ENCODE measurements around the gene GADL1. TPM values are rescaled to one million over a fixed set of nuclear protein-coding genes. Genes with fewer than 3 reads are reported as not detected.

Gene GADL1
- total RNA-seq, 2 experiments from 2014 or later, result not detected

GRCh38 chr3:30676424-30677346 is 217.8 kb downstream of the GADL1 start:
- POLR2A ChIA-PET, result interaction anchor here (0.6 to 2.4 kb wide), 7 partner anchors 9 to 328 kb away, joined by 3 to 10 read pairs (median 3); partner anchors contain the start of gene TGFBR2
- no peak for TF ChIP-seq CTCF (IDR thresholded peaks at IDR 0.05)

More at GRCh38 chr3:30676424-30677346, 217.8 kb downstream of the GADL1 start:
- CTCF ChIA-PET, result interaction anchor here (0.8 to 1.4 kb wide), 5 partner anchors 16 to 47 kb away, joined by 3 to 4 read pairs (median 3); no protein-coding TSS in a partner anchor
- intact Hi-C loops (cut with micrococcal nuclease), result no loop called here
- Mint-ChIP-seq H3K27ac (peak overlapping the region; percentile 80), H3K4me1 (ENCODE audit: low read depth) (peaks cover 90% of the 10 kb centered on the region), H3K4me3 (no peak overlapping the region), H3K36me3 (ENCODE audit: low read depth) (peaks cover 90% of the 10 kb centered on the region), H3K9me3 (no peaks in the 10 kb centered on the region), H3K27me3 (no peaks in the 10 kb centered on the region)
- no peak for ATAC-seq
- no peak for DNase-seq
